Measurements from ENCODE around the gene FAM156A.

The FAM156A gene

GRCh38 chrX:52934704-52935469 is 23.4 kb downstream of the FAM156A start (continued):
- TF ChIP-seq, protein P1, sequence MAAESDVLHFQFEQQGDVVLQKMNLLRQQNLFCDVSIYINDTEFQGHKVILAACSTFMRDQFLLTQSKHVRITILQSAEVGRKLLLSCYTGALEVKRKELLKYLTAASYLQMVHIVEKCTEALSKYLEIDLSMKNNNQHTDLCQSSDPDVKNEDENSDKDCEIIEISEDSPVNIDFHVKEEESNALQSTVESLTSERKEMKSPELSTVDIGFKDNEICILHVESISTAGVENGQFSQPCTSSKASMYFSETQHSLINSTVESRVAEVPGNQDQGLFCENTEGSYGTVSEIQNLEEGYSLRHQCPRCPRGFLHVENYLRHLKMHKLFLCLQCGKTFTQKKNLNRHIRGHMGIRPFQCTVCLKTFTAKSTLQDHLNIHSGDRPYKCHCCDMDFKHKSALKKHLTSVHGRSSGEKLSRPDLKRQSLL (tag by site-specific recombination; IDR thresholded peaks at IDR 0.05), result peak; percentile 74
- peak; percentile 61 for TF ChIP-seq INSM2 (tag by site-specific recombination; IDR thresholded peaks at IDR 0.05)
- TF ChIP-seq ZNF549 (tag by site-specific recombination; IDR thresholded peaks at IDR 0.05), result no peak
- TF ChIP-seq, protein P2, sequence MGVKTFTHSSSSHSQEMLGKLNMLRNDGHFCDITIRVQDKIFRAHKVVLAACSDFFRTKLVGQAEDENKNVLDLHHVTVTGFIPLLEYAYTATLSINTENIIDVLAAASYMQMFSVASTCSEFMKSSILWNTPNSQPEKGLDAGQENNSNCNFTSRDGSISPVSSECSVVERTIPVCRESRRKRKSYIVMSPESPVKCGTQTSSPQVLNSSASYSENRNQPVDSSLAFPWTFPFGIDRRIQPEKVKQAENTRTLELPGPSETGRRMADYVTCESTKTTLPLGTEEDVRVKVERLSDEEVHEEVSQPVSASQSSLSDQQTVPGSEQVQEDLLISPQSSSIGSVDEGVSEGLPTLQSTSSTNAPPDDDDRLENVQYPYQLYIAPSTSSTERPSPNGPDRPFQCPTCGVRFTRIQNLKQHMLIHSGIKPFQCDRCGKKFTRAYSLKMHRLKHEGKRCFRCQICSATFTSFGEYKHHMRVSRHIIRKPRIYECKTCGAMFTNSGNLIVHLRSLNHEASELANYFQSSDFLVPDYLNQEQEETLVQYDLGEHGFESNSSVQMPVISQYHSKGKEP (tag by site-specific recombination; IDR thresholded peaks at IDR 0.05), result no peak
- TF ChIP-seq ZSCAN23 (tag by site-specific recombination; IDR thresholded peaks at IDR 0.05), result peak; percentile 87; the same call in 1 of the 2 replicates
- TF ChIP-seq GLI2 (tag by site-specific recombination; IDR thresholded peaks at IDR 0.05; ENCODE audit: borderline replicate concordance, low read depth), result no peak; the same call in 1 of the 2 replicates
- TF ChIP-seq, protein P3, sequence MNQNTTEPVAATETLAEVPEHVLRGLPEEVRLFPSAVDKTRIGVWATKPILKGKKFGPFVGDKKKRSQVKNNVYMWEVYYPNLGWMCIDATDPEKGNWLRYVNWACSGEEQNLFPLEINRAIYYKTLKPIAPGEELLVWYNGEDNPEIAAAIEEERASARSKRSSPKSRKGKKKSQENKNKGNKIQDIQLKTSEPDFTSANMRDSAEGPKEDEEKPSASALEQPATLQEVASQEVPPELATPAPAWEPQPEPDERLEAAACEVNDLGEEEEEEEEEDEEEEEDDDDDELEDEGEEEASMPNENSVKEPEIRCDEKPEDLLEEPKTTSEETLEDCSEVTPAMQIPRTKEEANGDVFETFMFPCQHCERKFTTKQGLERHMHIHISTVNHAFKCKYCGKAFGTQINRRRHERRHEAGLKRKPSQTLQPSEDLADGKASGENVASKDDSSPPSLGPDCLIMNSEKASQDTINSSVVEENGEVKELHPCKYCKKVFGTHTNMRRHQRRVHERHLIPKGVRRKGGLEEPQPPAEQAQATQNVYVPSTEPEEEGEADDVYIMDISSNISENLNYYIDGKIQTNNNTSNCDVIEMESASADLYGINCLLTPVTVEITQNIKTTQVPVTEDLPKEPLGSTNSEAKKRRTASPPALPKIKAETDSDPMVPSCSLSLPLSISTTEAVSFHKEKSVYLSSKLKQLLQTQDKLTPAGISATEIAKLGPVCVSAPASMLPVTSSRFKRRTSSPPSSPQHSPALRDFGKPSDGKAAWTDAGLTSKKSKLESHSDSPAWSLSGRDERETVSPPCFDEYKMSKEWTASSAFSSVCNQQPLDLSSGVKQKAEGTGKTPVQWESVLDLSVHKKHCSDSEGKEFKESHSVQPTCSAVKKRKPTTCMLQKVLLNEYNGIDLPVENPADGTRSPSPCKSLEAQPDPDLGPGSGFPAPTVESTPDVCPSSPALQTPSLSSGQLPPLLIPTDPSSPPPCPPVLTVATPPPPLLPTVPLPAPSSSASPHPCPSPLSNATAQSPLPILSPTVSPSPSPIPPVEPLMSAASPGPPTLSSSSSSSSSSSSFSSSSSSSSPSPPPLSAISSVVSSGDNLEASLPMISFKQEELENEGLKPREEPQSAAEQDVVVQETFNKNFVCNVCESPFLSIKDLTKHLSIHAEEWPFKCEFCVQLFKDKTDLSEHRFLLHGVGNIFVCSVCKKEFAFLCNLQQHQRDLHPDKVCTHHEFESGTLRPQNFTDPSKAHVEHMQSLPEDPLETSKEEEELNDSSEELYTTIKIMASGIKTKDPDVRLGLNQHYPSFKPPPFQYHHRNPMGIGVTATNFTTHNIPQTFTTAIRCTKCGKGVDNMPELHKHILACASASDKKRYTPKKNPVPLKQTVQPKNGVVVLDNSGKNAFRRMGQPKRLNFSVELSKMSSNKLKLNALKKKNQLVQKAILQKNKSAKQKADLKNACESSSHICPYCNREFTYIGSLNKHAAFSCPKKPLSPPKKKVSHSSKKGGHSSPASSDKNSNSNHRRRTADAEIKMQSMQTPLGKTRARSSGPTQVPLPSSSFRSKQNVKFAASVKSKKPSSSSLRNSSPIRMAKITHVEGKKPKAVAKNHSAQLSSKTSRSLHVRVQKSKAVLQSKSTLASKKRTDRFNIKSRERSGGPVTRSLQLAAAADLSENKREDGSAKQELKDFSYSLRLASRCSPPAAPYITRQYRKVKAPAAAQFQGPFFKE (tag by site-specific recombination; IDR thresholded peaks at IDR 0.05; ENCODE audit: borderline replicate concordance), result no peak
- TF ChIP-seq, protein P4, sequence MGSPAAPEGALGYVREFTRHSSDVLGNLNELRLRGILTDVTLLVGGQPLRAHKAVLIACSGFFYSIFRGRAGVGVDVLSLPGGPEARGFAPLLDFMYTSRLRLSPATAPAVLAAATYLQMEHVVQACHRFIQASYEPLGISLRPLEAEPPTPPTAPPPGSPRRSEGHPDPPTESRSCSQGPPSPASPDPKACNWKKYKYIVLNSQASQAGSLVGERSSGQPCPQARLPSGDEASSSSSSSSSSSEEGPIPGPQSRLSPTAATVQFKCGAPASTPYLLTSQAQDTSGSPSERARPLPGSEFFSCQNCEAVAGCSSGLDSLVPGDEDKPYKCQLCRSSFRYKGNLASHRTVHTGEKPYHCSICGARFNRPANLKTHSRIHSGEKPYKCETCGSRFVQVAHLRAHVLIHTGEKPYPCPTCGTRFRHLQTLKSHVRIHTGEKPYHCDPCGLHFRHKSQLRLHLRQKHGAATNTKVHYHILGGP (tag by site-specific recombination; IDR thresholded peaks at IDR 0.05), result no peak
- TF ChIP-seq ZNF280D (tag by site-specific recombination; IDR thresholded peaks at IDR 0.05), result no peak
- TF ChIP-seq ZFHX2 (tag by site-specific recombination; conservative IDR thresholded peaks at IDR 0.05), result peak; percentile 82
- TF ChIP-seq MEIS1 (CRISPR knock-in tag; IDR thresholded peaks at IDR 0.05; ENCODE audit: borderline replicate concordance), result no peak
- TF ChIP-seq, protein P5, sequence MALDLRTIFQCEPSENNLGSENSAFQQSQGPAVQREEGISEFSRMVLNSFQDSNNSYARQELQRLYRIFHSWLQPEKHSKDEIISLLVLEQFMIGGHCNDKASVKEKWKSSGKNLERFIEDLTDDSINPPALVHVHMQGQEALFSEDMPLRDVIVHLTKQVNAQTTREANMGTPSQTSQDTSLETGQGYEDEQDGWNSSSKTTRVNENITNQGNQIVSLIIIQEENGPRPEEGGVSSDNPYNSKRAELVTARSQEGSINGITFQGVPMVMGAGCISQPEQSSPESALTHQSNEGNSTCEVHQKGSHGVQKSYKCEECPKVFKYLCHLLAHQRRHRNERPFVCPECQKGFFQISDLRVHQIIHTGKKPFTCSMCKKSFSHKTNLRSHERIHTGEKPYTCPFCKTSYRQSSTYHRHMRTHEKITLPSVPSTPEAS (tag by site-specific recombination; IDR thresholded peaks at IDR 0.05), result peak; percentile 77
- peak; percentile 95 for TF ChIP-seq ZBTB17 (tag by site-specific recombination; IDR thresholded peaks at IDR 0.05)
- TF ChIP-seq HOXD13 (CRISPR knock-in tag; IDR thresholded peaks at IDR 0.05; ENCODE audit: borderline replicate concordance), result peak; percentile 50; the same call in 1 of the 2 replicates
- no peak for TF ChIP-seq ZFP3 (tag by site-specific recombination; IDR thresholded peaks at IDR 0.05; ENCODE audit: low read depth)
- no peak for TF ChIP-seq ZNF138 (tag by site-specific recombination; IDR thresholded peaks at IDR 0.05; ENCODE audit: borderline replicate concordance)
- peak; percentile 94 for TF ChIP-seq SP2 (tag by site-specific recombination; IDR thresholded peaks at IDR 0.05)
- TF ChIP-seq ZNF341 (tag by site-specific recombination; IDR thresholded peaks at IDR 0.05; ENCODE audit: low read depth), result no peak
- no peak for TF ChIP-seq ZNF175 (tag by site-specific recombination; IDR thresholded peaks at IDR 0.05)
- 0 out of 2 replicates have a peak, but pooled peaks have one; percentile 23 for TF ChIP-seq ZSCAN16 (tag by site-specific recombination; IDR thresholded peaks at IDR 0.05)
- no peak for TF ChIP-seq ZNF202 (tag by site-specific recombination; IDR thresholded peaks at IDR 0.05; ENCODE audit: borderline replicate concordance)
- TF ChIP-seq FEZF1 (tag by site-specific recombination; IDR thresholded peaks at IDR 0.05), result peak; percentile 23; the same call in 1 of the 2 replicates

Measured in HEK293 (cell line).